Chondrocyte (in vitro differentiated cells): ENCODE data around the gene TCF4. TPM values are rescaled to one million over a fixed set of nuclear protein-coding genes. Genes with fewer than 3 reads are reported as not detected.

Experiments used
- DNase-seq: peaks from one replicate; pipeline ENCODE4 v3.0.0; 2021; ENCODE audit warnings: mixed read lengths, low spot score
- H3K27ac Mint-ChIP-seq: one replicate; pipeline ENCODE4 v1.8.0; 2021; ENCODE audit warnings: mild to moderate bottlenecking, moderate library complexity, mixed read lengths; ENCODE audit not compliant: unreplicated experiment
- H3K27me3 Mint-ChIP-seq: 2 replicates; pipeline ENCODE4 v1.8.0; 2021; ENCODE audit warnings: low read depth, mixed read lengths
- H3K36me3 Mint-ChIP-seq: 2 replicates; pipeline ENCODE4 v1.8.0; 2021; ENCODE audit warnings: low read depth, mixed read lengths
- H3K4me1 Mint-ChIP-seq: 2 replicates; pipeline ENCODE4 v1.8.0; 2021; ENCODE audit warnings: low read depth, mild to moderate bottlenecking, mixed read lengths
- H3K4me3 Mint-ChIP-seq: one replicate; pipeline ENCODE4 v1.8.0; 2021; ENCODE audit warnings: mild to moderate bottlenecking, moderate library complexity, mixed read lengths; ENCODE audit not compliant: unreplicated experiment
- H3K9me3 Mint-ChIP-seq: 2 replicates; pipeline ENCODE4 v1.8.0; 2021; ENCODE audit warnings: low read depth, mixed read lengths
- CTCF ChIP-seq: fragments of 200-600 bp; sonication (generic); IDR thresholded peaks from 2 replicates; pipeline ENCODE4 v1.5.0; 2021; ENCODE audit warnings: antibody characterized with exemption, mild to moderate bottlenecking, moderate library complexity
- total RNA-seq: library from RNA; stranded (reverse); gene quantifications from 3 replicates; pipeline ENCODE4 v1.2.1, GENCODE V29; 2021

TCF4 gene
- total RNA-seq, 1 donor from 2014 or later = 36.8 TPM

GRCh38 chr18:55280503-55280902 is 307.5 kb downstream of the TCF4 start:
- Mint-ChIP-seq H3K4me1 (peaks cover 19% of the 10 kb centered on the region), H3K27me3 (no peaks in the 10 kb centered on the region), H3K4me3 (peak overlapping the region; percentile 23), H3K36me3 (peaks cover 5% of the 10 kb centered on the region), H3K27ac (peak overlapping the region; percentile 42), H3K9me3 (no peaks in the 10 kb centered on the region)
- DNase-seq = no peak
- TF ChIP-seq CTCF = no peak

GRCh38 chr18:55275039-55275901 is 312.7 kb downstream of the TCF4 start:
- Mint-ChIP-seq H3K4me3 (no peak overlapping the region), H3K9me3 (no peaks in the 10 kb centered on the region), H3K36me3 (peaks cover 20% of the 10 kb centered on the region), H3K27ac (no peak overlapping the region), H3K4me1 (peaks cover 26% of the 10 kb centered on the region), H3K27me3 (no peaks in the 10 kb centered on the region)
- TF ChIP-seq CTCF = peak; percentile 55
- DNase-seq = no peak

- no peak for TF ChIP-seq CTCF
- peak overlapping the region; percentile 19 for H3K27ac Mint-ChIP-seq
- H3K4me3 Mint-ChIP-seq = no peak overlapping the region
- no peak for DNase-seq
- H3K4me1 Mint-ChIP-seq = peaks cover 28% of the 10 kb centered on the region
- H3K9me3 Mint-ChIP-seq = peaks cover 3% of the 10 kb centered on the region
- H3K36me3 Mint-ChIP-seq = peaks cover 28% of the 10 kb centered on the region
- H3K27me3 Mint-ChIP-seq = no peaks in the 10 kb centered on the region
These were observed 315.3 kb downstream of the TCF4 start for GRCh38 chr18:55272510-55273243.

GRCh38 chr18:55269622-55270021 is 318.4 kb downstream of the TCF4 start:
- no peak for TF ChIP-seq CTCF
- Mint-ChIP-seq H3K27ac (peak overlapping the region; percentile 45), H3K9me3 (peaks cover 3% of the 10 kb centered on the region), H3K27me3 (no peaks in the 10 kb centered on the region), H3K4me3 (no peak overlapping the region), H3K4me1 (peaks cover 39% of the 10 kb centered on the region), H3K36me3 (peaks cover 26% of the 10 kb centered on the region)
- no peak for DNase-seq

- peaks cover 21% of the 10 kb centered on the region for H3K36me3 Mint-ChIP-seq
- H3K4me1 Mint-ChIP-seq = peaks cover 46% of the 10 kb centered on the region
- H3K9me3 Mint-ChIP-seq = peaks cover 3% of the 10 kb centered on the region
- H3K4me3 Mint-ChIP-seq = no peak overlapping the region
- no peak overlapping the region for H3K27ac Mint-ChIP-seq
- no peaks in the 10 kb centered on the region for H3K27me3 Mint-ChIP-seq
- no peak for DNase-seq
- TF ChIP-seq CTCF = no peak
These were observed 319.2 kb downstream of the TCF4 start for GRCh38 chr18:55268628-55269275.
